ENCODE data around the gene ADAM8.

- no peak for TF ChIP-seq ZNF384 (IDR thresholded peaks at IDR 0.05)
- no peak for TF ChIP-seq FOXM1 (IDR thresholded peaks at IDR 0.05; ENCODE audit: borderline replicate concordance)
- no peak for TF ChIP-seq L3MBTL2 (conservative IDR thresholded peaks at IDR 0.05)
- no peak for TF ChIP-seq ARNT (IDR thresholded peaks at IDR 0.05)
- no peak for TF ChIP-seq SP1 (IDR thresholded peaks at IDR 0.05)
- no peak for TF ChIP-seq FOXA1 (IDR thresholded peaks at IDR 0.05)
- no peak for TF ChIP-seq SUZ12 (IDR thresholded peaks at IDR 0.05)
- no peak for TF ChIP-seq FOXK2 (IDR thresholded peaks at IDR 0.05)
- TF ChIP-seq, protein P1, sequence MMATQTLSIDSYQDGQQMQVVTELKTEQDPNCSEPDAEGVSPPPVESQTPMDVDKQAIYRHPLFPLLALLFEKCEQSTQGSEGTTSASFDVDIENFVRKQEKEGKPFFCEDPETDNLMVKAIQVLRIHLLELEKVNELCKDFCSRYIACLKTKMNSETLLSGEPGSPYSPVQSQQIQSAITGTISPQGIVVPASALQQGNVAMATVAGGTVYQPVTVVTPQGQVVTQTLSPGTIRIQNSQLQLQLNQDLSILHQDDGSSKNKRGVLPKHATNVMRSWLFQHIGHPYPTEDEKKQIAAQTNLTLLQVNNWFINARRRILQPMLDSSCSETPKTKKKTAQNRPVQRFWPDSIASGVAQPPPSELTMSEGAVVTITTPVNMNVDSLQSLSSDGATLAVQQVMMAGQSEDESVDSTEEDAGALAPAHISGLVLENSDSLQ (IDR thresholded peaks at IDR 0.05) = no peak
Measured at GRCh38 chr10:133270204-133270603, 6.5 kb downstream of the ADAM8 start.
